ENCODE results near the gene FCER1G. TPM values are rescaled to one million over a fixed set of nuclear protein-coding genes. Genes with fewer than 3 reads are reported as not detected.

FCER1G gene
- total RNA-seq, 1 donor from 2014 or later = 1.5 TPM

DNA sequence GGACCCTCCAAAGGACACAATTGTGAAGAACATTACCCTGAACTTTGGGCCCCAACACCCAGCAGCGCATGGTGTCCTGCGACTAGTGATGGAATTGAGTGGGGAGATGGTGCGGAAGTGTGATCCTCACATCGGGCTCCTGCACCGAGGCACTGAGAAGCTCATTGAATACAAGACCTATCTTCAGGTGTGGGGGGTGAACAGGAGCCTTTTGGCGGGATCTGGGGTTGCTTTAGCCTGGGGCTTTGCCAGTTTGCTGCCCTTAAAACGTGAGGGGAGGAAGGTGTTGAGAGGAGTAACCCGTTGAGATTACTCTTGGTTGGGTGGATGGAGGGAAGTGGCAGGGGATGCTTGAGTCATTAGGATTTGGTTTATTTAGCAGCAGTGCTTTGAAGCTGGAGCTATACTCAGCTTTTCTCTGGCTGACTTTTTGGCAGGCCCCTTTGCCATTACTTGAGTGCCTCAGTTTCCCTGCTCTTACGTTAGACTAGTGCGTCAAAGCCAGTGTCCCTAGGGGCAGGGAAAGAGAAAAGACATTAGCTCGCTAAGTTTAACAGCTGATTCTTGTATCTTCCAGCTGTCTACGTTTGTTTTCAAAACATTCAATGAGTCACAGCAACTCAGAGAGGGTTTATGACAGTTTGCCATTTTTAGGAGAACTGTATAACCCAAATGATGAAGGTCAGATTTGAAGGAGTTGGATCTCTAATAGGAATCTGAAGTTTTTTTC, 8.5 kb upstream of the FCER1G start:
- Mint-ChIP-seq H3K9me3 (ENCODE audit: low read depth) (no peaks in the 10 kb centered on the region), H3K4me3 (ENCODE audit: low read depth) (no peak overlapping the region), H3K4me1 (ENCODE audit: low read depth) (peaks cover 11% of the 10 kb centered on the region), H3K36me3 (ENCODE audit: insufficient read depth) (peaks cover 16% of the 10 kb centered on the region), H3K27ac (no peak overlapping the region), H3K27me3 (no peaks in the 10 kb centered on the region)
- TF ChIP-seq, protein P1, sequence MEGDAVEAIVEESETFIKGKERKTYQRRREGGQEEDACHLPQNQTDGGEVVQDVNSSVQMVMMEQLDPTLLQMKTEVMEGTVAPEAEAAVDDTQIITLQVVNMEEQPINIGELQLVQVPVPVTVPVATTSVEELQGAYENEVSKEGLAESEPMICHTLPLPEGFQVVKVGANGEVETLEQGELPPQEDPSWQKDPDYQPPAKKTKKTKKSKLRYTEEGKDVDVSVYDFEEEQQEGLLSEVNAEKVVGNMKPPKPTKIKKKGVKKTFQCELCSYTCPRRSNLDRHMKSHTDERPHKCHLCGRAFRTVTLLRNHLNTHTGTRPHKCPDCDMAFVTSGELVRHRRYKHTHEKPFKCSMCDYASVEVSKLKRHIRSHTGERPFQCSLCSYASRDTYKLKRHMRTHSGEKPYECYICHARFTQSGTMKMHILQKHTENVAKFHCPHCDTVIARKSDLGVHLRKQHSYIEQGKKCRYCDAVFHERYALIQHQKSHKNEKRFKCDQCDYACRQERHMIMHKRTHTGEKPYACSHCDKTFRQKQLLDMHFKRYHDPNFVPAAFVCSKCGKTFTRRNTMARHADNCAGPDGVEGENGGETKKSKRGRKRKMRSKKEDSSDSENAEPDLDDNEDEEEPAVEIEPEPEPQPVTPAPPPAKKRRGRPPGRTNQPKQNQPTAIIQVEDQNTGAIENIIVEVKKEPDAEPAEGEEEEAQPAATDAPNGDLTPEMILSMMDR (IDR thresholded peaks at IDR 0.05; ENCODE audit: unreplicated experiment) = no peak
- DNase-seq (ENCODE audit: low spot score, unreplicated experiment) = no peak

DNA sequence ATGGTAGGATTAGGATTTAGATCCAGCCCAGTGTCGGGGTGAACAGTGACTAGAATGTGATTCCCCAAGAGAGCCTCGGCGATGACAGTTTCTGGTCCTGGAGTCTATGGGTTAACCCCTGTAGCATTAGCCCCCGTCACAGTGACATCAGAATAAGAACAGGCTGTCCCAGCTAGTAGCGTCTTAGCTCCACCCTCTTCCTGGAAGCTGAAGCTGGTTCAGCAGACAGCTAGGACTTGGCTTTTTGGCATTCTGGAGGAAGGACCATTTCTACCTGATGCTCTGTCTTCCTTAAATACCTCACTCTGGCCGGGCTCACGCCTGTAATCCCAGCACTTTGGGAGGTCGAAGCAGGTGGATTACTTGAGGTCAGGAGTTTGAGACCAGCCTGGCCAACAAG, 7.9 kb upstream of the FCER1G start:
- TF ChIP-seq, protein P1 (IDR thresholded peaks at IDR 0.05; ENCODE audit: unreplicated experiment) = no peak
- no peaks in the 10 kb centered on the region for H3K27me3 Mint-ChIP-seq
- DNase-seq (ENCODE audit: low spot score, unreplicated experiment) = no peak
- peaks cover 10% of the 10 kb centered on the region for H3K4me1 Mint-ChIP-seq (ENCODE audit: low read depth)
- H3K9me3 Mint-ChIP-seq (ENCODE audit: low read depth) = no peaks in the 10 kb centered on the region
- peaks cover 21% of the 10 kb centered on the region for H3K36me3 Mint-ChIP-seq (ENCODE audit: insufficient read depth)
- H3K4me3 Mint-ChIP-seq (ENCODE audit: low read depth) = no peak overlapping the region
- H3K27ac Mint-ChIP-seq = no peak overlapping the region

DNA sequence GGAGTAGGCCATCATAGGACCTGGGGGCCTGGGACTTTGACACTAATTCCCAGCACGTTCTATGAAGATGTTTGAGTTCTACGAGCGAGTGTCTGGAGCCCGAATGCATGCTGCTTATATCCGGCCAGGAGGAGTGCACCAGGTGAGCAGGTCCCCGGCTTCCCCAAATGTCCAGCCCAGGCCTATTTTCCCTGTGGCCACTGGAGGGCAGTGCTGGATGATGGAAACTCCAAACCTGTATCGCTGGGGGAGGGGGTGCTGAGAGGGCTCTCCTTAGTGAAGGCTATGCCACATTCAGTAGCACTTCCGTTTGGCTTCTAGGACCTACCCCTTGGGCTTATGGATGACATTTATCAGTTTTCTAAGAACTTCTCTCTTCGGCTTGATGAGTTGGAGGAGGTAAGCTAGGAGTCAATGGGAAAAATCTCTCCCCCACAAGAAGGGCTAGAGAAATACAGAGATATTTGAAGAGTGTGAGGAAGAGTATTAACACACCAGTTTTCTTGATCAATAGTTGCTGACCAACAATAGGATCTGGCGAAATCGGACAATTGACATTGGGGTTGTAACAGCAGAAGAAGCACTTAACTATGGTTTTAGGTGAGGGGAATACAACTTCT, 5.2 kb upstream of the FCER1G start:
- Mint-ChIP-seq H3K4me1 (ENCODE audit: low read depth) (peaks cover 3% of the 10 kb centered on the region), H3K27me3 (no peaks in the 10 kb centered on the region), H3K9me3 (ENCODE audit: low read depth) (no peaks in the 10 kb centered on the region), H3K4me3 (ENCODE audit: low read depth) (no peak overlapping the region), H3K36me3 (ENCODE audit: insufficient read depth) (peaks cover 31% of the 10 kb centered on the region), H3K27ac (peak overlapping the region; percentile 35)
- TF ChIP-seq, protein P1 (IDR thresholded peaks at IDR 0.05; ENCODE audit: unreplicated experiment) = peak; percentile 95
- peak; percentile 74 for DNase-seq (ENCODE audit: low spot score, unreplicated experiment)

DNA sequence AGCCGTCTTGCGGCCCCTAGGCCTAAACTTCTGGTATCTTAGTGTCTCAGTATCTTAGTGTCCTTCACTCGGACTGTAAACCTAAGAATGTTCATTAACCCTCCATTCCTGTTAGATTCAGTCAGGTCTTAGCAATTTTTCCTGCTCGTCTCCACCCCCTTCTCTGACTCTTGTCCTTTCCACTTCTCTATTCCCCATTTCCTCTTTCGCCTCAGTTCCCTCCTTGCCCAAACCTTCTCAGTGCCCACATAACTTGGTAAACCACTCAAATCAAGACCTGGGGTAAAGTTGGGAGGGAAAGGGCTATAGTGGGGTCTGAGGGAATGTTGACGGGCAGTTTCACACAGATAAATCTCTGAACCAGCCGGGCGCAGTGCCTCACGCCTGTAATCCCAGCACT, 726 bp upstream of the FCER1G start:
- peaks cover 30% of the 10 kb centered on the region for H3K36me3 Mint-ChIP-seq (ENCODE audit: insufficient read depth)

DNA sequence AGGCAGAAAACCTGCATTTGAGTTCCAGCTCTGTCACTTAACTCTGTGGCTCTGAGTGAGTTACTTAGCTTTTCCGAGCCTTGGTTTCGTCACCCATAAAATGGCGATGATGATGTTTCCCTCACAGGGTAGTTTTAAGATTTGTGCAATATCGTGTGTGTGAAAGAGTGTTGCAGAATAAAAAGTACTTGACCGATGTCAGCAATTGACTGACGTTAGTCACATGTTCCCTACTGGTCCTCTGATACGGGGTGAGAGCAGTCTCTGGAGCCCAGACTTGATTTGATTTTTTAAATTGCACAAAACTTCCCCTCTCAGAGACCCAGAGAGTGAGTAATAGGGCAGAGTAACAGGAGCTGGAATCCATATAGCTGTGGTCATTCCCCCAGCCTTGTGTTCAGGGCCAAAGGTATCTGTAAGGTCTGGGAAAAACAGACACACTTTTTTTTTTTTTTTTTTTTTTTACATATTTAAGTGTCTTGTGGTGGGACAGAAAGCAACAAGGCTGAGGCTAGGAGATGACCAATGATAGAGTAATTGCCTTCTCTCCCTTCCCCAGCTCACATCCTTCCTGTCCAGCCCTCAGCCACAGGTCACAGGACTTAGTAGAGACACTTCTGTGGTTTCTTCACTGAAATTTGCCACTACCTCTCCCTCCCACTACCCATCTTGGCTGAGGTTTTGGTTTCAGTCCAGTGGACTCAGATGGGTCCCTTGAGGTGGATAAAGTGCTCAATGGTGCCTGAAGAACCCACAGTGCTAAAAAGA, 2.0 kb downstream of the FCER1G start:
- Mint-ChIP-seq H3K27me3 (no peaks in the 10 kb centered on the region), H3K36me3 (ENCODE audit: insufficient read depth) (peaks cover 19% of the 10 kb centered on the region), H3K9me3 (ENCODE audit: low read depth) (no peaks in the 10 kb centered on the region), H3K27ac (peak overlapping the region; percentile 73), H3K4me3 (ENCODE audit: low read depth) (no peak overlapping the region), H3K4me1 (ENCODE audit: low read depth) (peaks cover 43% of the 10 kb centered on the region)
- no peak for DNase-seq (ENCODE audit: low spot score, unreplicated experiment)
- TF ChIP-seq, protein P1 (IDR thresholded peaks at IDR 0.05; ENCODE audit: unreplicated experiment) = no peak

More for the DNA sequence above, 726 bp upstream of the FCER1G start:
- no peaks in the 10 kb centered on the region for H3K9me3 Mint-ChIP-seq (ENCODE audit: low read depth)
- H3K27ac Mint-ChIP-seq = no peak overlapping the region
- H3K4me1 Mint-ChIP-seq (ENCODE audit: low read depth) = peaks cover 34% of the 10 kb centered on the region
- no peak overlapping the region for H3K4me3 Mint-ChIP-seq (ENCODE audit: low read depth)
- no peak for DNase-seq (ENCODE audit: low spot score, unreplicated experiment)
- TF ChIP-seq, protein P1 (IDR thresholded peaks at IDR 0.05; ENCODE audit: unreplicated experiment) = no peak
- no peaks in the 10 kb centered on the region for H3K27me3 Mint-ChIP-seq

Measured in progenitor cell of endocrine pancreas (in vitro differentiated cells).